Heart right ventricle (tissue), 16 donors: ENCODE data around the gene SLC38A4. TPM values are rescaled to one million over a fixed set of nuclear protein-coding genes. Genes with fewer than 3 reads are reported as not detected.

Experiments used
- ATAC-seq, 8 donors: fragments of 200-7000 bp; cut with Tn5 transposase; one replicate each; pipeline ENCODE4 v1.9.1; 2020; ENCODE audit warnings: mild to moderate bottlenecking in 8 of 8, moderate library complexity in 8 of 8, moderate number of reproducible peaks in 1 of 8
- DNase-seq, 2 donors: peaks; one replicate each; pipeline ENCODE4 v3.0.0-alpha.2; 2020
- H3K27ac ChIP-seq, 10 donors: fragments of 200-600 bp; sonication (generic) in 2 of 10; one replicate each; pipeline versions ENCODE4 v1.5.0 to v1.8.0; 2020 to 2022; ENCODE audit warnings: mild to moderate bottlenecking in 3 of 10
- H3K27me3 ChIP-seq, 7 donors: fragments of 200-600 bp; one replicate each; pipeline ENCODE4 v1.8.0; 2021 to 2022; ENCODE audit warnings: mild to moderate bottlenecking in 2 of 7
- H3K36me3 ChIP-seq, 9 donors: fragments of 200-600 bp; sonication (generic) in 1 of 9; one replicate each; pipeline versions ENCODE4 v1.5.0 to v1.8.0; 2020 to 2022; ENCODE audit warnings: mild to moderate bottlenecking in 2 of 9
- H3K4me1 ChIP-seq, 9 donors: fragments of 200-600 bp; sonication (generic) in 1 of 9; one replicate each; pipeline versions ENCODE4 v1.5.0 to v1.8.0; 2020 to 2022; ENCODE audit warnings: mild to moderate bottlenecking in 4 of 9
- H3K4me3 ChIP-seq, 10 donors: fragments of 200-600 bp; sonication (generic) in 2 of 10; one replicate each; pipeline versions ENCODE4 v1.5.0 to v1.8.0; 2020 to 2022; ENCODE audit warnings: mild to moderate bottlenecking in 7 of 10, moderate library complexity in 2 of 10
- H3K9me3 ChIP-seq, 11 donors: fragments of 200-600 bp in 10 of 11; sonication (generic) in 2 of 11; one replicate each; pipeline versions ENCODE4 v1.5.0 to v1.8.0; 2013 to 2022; ENCODE audit warnings: mild to moderate bottlenecking in 2 of 11, control low read depth in 1 of 11, moderate library complexity in 1 of 11
- CTCF ChIP-seq, 9 donors: fragments of 200-600 bp; sonication (generic) in 2 of 9; IDR thresholded peaks; one replicate each; pipeline versions ENCODE4 v1.5.0 to v1.8.0; 2021 to 2022; ENCODE audit warnings: antibody characterized with exemption in 9 of 9, mild to moderate bottlenecking in 5 of 9, moderate library complexity in 1 of 9
- WGBS, 2 donors: extraction: QIAGEN DNeasy Blood & Tissue Kit; methylation state at CpG; one replicate each; pipeline ENCODE4 v1.1.7; 2013; ENCODE audit warnings: inconsistent platforms in 1 of 2; 5-methylcytosine and 5-hydroxymethylcytosine counted together
- intact Hi-C, 10 donors: fragments of 100-400 bp; cut with DNase I; formaldehyde crosslinking; loops; one replicate each; pipeline versions ENCODE4 v1.11.1 to v1.14.2; 2022
- polyA plus RNA-seq, 2 donors: library from polyadenylated mRNA; stranded (reverse); fragments of 200-250 nt; gene quantifications; one replicate each; pipeline ENCODE4 v1.2.3, GENCODE V29; 2013
- total RNA-seq, 10 donors: library from RNA; stranded (reverse); fragmentation: NEBNext Ultra II Directional in 3 of 10; extraction: Animal tissue kit (Norgen Biotek cat#: 25700) in 3 of 10; gene quantifications; one replicate each; pipeline versions ENCODE4 v1.2.1 to v1.2.4, GENCODE V29; 2021 to 2023
- donor health status: Arrhythmogenic right ventricular cardiomyopathy.
- donor health status: ischemic (EF 13 %, LVEDD 7.1; RV severe dilation, severe dysfunction).
- donor health status: healthy with polysubstance abuse.
- donor health status: DM: no; HTN: yes; CAD: no.
- donor health status: DM: no; HTN: no; CAD: no.
- donor health status: ischemic (EF 25% LVEDD 6.9; RV normal size, moderate dysfunction).
- donor health status: ischemic (EF 25% LVEDD 5.7; RV mildly dilated, moderate dysfunction).
- donor health status: healthy.
- donor health status: DM: yes; HTN: yes; CAD: no.
- donor health status: Ischemic cardiomyopathy.
- donor health status: ischemic (EF 35%, LVEDD 5.7; RV mildly dilated, moderate dysfunction).
- donor health status: nonischemic (EF 11% LVEDD 7.7; RV severe dilation, severe dysfunction).
- donor health status: DM: yes; HTN: yes; CAD: no.
- donor health status: PGD.
- donor health status: ischemic (EF 29% LVEDD 5.4; RV normal size, mild dysfunction).
- donor health status: nonischemic (EF 23%, LVEDD 6.1; RV moderate dilation, normal function).

SLC38A4 gene
- total and polyA plus RNA-seq, 12 donors = 0.06 to 2.3 (median 0.67) TPM; not detected in 2

- intact Hi-C loops = no loop called here
- DNase-seq = no peak
- H3K9me3 ChIP-seq = no peaks in the 10 kb centered on the region
- H3K36me3 ChIP-seq = no peaks in the 10 kb centered on the region
- TF ChIP-seq CTCF (IDR thresholded peaks at IDR 0.05) = no peak
- no peak for ATAC-seq
- H3K27me3 ChIP-seq = no peaks in the 10 kb centered on the region
- H3K4me1 ChIP-seq = peaks cover 0 to 19% (median 10%) of the 10 kb centered on the region in 9 donors
- WGBS, 2 donors = 51 to 60% methylated on average over 1 of the region's 1 CpG
- H3K4me3 ChIP-seq = no peak overlapping the region
- no peak overlapping the region for H3K27ac ChIP-seq
Measured at GRCh38 chr12:46771268-46771827, 54.4 kb downstream of the SLC38A4 start.

DNA sequence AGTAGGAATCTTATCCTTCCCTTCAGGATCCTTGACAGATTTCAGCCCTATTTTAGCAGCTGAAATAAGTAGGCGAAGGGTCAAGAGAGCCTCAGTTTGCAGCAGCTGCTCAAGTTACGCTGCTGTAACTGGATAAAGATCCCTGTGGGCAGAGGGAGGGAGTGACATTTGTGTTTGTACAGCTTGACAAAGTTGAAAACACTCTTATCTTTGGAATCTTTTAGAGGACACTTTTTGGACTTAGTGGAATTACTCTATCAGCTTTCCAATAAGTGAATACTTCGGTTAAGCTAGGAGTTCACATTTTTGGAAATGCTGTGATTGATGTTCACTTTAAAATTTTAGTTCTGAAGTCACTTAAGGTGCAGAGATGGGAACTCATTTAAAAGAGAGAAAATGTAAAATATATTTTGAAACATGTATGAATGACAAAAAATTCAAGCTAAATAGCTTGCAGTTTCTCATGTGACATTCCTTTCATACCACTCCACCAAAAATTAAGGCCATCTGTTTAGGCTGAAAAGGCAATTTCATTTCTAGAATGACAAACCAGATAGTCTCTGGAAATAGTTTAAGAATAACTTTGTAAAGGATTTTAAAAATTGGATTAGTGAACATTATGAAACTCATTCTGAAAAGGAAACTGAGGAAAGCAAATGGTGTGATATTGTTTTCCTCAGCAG lies 55.2 kb downstream of the SLC38A4 start:
- H3K9me3 ChIP-seq = no peaks in the 10 kb centered on the region
- DNase-seq (peak in 1 of 2 donors; percentile 4), ATAC-seq (peak in 5 of 8 donors; percentile 46 to 79 (median 64))
- no peak overlapping the region for H3K4me3 ChIP-seq
- H3K27ac ChIP-seq = peak overlapping the region in 2 of 10 donors; percentile 18 to 21
- TF ChIP-seq CTCF (IDR thresholded peaks at IDR 0.05) = no peak
- intact Hi-C loops = no loop called here
- peaks cover 0 to 19% (median 10%) of the 10 kb centered on the region in 9 donors for H3K4me1 ChIP-seq
- no peaks in the 10 kb centered on the region for H3K27me3 ChIP-seq
- 28 to 33% methylated on average over 3 of the region's 3 CpGs for WGBS, 2 donors
- H3K36me3 ChIP-seq = no peaks in the 10 kb centered on the region

GRCh38 chr12:46764005-46764404 lies 61.8 kb downstream of the SLC38A4 start:
- H3K27me3 ChIP-seq = no peaks in the 10 kb centered on the region
- H3K27ac ChIP-seq = no peak overlapping the region
- no peak for TF ChIP-seq CTCF (IDR thresholded peaks at IDR 0.05)
- no peak for ATAC-seq
- no peaks in the 10 kb centered on the region for H3K4me1 ChIP-seq
- intact Hi-C loops = no loop called here
- H3K4me3 ChIP-seq = no peak overlapping the region
- 74 to 80% methylated on average over 3 of the region's 3 CpGs for WGBS, 2 donors
- H3K9me3 ChIP-seq = peaks cover 0 to 16% (median 0%) of the 10 kb centered on the region in 11 donors
- no peaks in the 10 kb centered on the region for H3K36me3 ChIP-seq
- no peak for DNase-seq

GRCh38 chr12:46763230-46763629 lies 62.6 kb downstream of the SLC38A4 start:
- H3K36me3 ChIP-seq = no peaks in the 10 kb centered on the region
- H3K27me3 ChIP-seq = no peaks in the 10 kb centered on the region
- peaks cover 0 to 24% (median 0%) of the 10 kb centered on the region in 11 donors for H3K9me3 ChIP-seq
- no peaks in the 10 kb centered on the region for H3K4me1 ChIP-seq
- no peak for DNase-seq
- H3K4me3 ChIP-seq = no peak overlapping the region
- ATAC-seq = no peak
- TF ChIP-seq CTCF (IDR thresholded peaks at IDR 0.05) = no peak
- no peak overlapping the region for H3K27ac ChIP-seq
- intact Hi-C loops = no loop called here
